Activated CD4-positive, alpha-beta T cell treated with anti-CD3 and anti-CD28 coated beads for 36 hours (primary cell): Measurements from ENCODE around the gene ZDHHC11. TPM values are rescaled to one million over a fixed set of nuclear protein-coding genes. Genes with fewer than 3 reads are reported as not detected.
"Not testable (repeated sequence)": the region's sequence is repeated elsewhere in the genome, so short reads cannot be mapped to it uniquely, and the experiment has no call there.

Experiments
- ATAC-seq: fragments of 200-7000 bp; cut with Tn5 transposase; one replicate; pipeline ENCODE4 v1.10.0; 2021; ENCODE audit warnings: mild to moderate bottlenecking, moderate library complexity
- CTCF ChIA-PET: fragments of 350-600 bp; sonication (Branson Sonifier 250); formaldehyde crosslinking; loops from one replicate; lab custom pipeline; 2021; ENCODE audit warnings: antibody characterized with exemption; lab: Charles Lee
- POLR2A ChIA-PET: fragments of 350-600 bp; sonication (Branson Sonifier 250); formaldehyde crosslinking; loops from one replicate; lab custom pipeline; 2021; ENCODE audit warnings: antibody characterized with exemption, inconsistent platforms; lab: Charles Lee
- DNase-seq: peaks from one replicate; pipeline ENCODE4 v3.0.0-alpha.2; 2020
- H3K27ac Mint-ChIP-seq: one replicate; pipeline ENCODE4 v1.8.0; 2021; ENCODE audit warnings: mixed read lengths
- H3K27me3 Mint-ChIP-seq: one replicate; pipeline ENCODE4 v1.8.0; 2021; ENCODE audit warnings: mixed read lengths
- H3K36me3 Mint-ChIP-seq: one replicate; pipeline ENCODE4 v1.8.0; 2021; ENCODE audit warnings: low read depth, mixed read lengths
- H3K4me1 Mint-ChIP-seq: one replicate; pipeline ENCODE4 v1.8.0; 2021; ENCODE audit warnings: mixed read lengths
- H3K4me3 Mint-ChIP-seq: one replicate; pipeline ENCODE4 v1.8.0; 2021; ENCODE audit warnings: mild to moderate bottlenecking, moderate library complexity, mixed read lengths
- H3K9me3 Mint-ChIP-seq: one replicate; pipeline ENCODE4 v1.8.0; 2021; ENCODE audit warnings: low read depth, mixed read lengths
- intact Hi-C, 2 experiments: fragments of 100-400 bp; cut with DNase I in 1 of 2; cut with micrococcal nuclease in 1 of 2; formaldehyde crosslinking; loops; one replicate each; pipeline versions ENCODE4 v1.14.2 to v1.15.1; 2022 to 2024; cut with DNase I, micrococcal nuclease
- total RNA-seq, 2 experiments: library from RNA; stranded (reverse); gene quantifications; one replicate each; pipeline ENCODE4 v1.2.3, GENCODE V29; 2021

The ZDHHC11 gene
- total RNA-seq, 2 experiments from 2014 or later: 6.4 to 8.5 TPM

GRCh38 chr5:769485-770145 is 81.2 kb downstream of the ZDHHC11 start:
- H3K27ac Mint-ChIP-seq, H3K36me3 Mint-ChIP-seq, H3K9me3 Mint-ChIP-seq, H3K27me3 Mint-ChIP-seq, POLR2A ChIA-PET, intact Hi-C loops, CTCF ChIA-PET, H3K4me3 Mint-ChIP-seq, DNase-seq, ATAC-seq, H3K4me1 Mint-ChIP-seq: not testable (repeated sequence)

GRCh38 chr5:766666-767431 is 83.9 kb downstream of the ZDHHC11 start:
- H3K27ac Mint-ChIP-seq: no peak overlapping the region
- no peaks in the 10 kb centered on the region for H3K36me3 Mint-ChIP-seq
- ChIA-PET CTCF (no interaction called here), POLR2A (no interaction called here)
- no peak for ATAC-seq
- intact Hi-C loops: no loop called here
- H3K27me3 Mint-ChIP-seq: no peaks in the 10 kb centered on the region
- H3K4me1 Mint-ChIP-seq: no peaks in the 10 kb centered on the region
- H3K4me3 Mint-ChIP-seq: no peak overlapping the region
- DNase-seq: no peak
- no peaks in the 10 kb centered on the region for H3K9me3 Mint-ChIP-seq

- no peaks in the 10 kb centered on the region for H3K27me3 Mint-ChIP-seq
- ChIA-PET CTCF (no interaction called here), POLR2A (no interaction called here)
- intact Hi-C loops: no loop called here
- DNase-seq (no peak), ATAC-seq (no peak)
- no peaks in the 10 kb centered on the region for H3K9me3 Mint-ChIP-seq
- H3K27ac Mint-ChIP-seq: no peak overlapping the region
- no peak overlapping the region for H3K4me3 Mint-ChIP-seq
- no peaks in the 10 kb centered on the region for H3K36me3 Mint-ChIP-seq
- no peaks in the 10 kb centered on the region for H3K4me1 Mint-ChIP-seq
These were observed 84.7 kb downstream of the ZDHHC11 start for GRCh38 chr5:765948-766631.

DNA sequence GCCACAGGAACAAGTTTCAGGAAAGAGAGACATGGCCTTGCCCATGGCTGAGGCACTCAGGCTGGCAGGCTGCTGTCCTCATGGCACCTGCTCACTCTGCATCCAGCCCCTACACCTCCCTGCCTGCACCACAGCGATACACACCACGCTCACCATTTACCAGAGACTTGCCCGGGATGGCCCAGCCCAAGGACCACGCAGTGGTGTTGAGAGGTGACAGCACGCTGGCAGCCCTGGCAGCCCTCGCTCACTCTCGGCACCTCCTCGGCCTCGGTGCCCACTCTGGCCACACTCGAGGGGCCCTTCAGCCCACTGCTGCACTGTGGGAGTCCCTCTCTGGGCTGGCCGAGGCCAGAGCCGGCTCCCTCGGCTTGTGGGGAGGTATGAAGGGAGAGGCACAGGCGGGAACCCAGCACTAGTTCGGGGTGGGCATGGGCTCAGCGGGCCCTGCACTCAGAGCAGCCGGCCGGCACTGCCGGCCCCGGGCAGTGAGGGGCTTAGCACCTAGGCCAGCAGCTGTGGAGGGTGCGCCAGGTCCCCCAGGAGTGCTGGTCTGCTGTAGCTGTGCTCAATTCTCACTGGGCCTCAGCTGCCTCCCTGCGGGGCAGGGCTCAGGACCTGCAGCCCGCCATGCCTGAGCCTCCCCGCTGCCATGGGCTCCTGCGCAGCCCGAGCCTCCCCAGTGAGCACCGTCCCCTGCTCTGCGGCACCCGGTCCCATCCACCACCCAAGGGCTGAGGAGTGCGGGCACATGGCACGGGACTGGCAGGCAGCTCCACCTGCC is 86.6 kb downstream of the ZDHHC11 start:
- ATAC-seq: no peak
- no peaks in the 10 kb centered on the region for H3K36me3 Mint-ChIP-seq
- no peaks in the 10 kb centered on the region for H3K27me3 Mint-ChIP-seq
- H3K27ac Mint-ChIP-seq: no peak overlapping the region
- H3K4me1 Mint-ChIP-seq: peaks cover 2% of the 10 kb centered on the region
- ChIA-PET POLR2A (no interaction called here), CTCF (no interaction called here)
- no peak overlapping the region for H3K4me3 Mint-ChIP-seq
- no peaks in the 10 kb centered on the region for H3K9me3 Mint-ChIP-seq
- intact Hi-C loops: no loop called here
- DNase-seq: no peak

- no peaks in the 10 kb centered on the region for H3K27me3 Mint-ChIP-seq
- no peak overlapping the region for H3K27ac Mint-ChIP-seq
- ATAC-seq (no peak), DNase-seq (no peak)
- no peaks in the 10 kb centered on the region for H3K36me3 Mint-ChIP-seq
- CTCF ChIA-PET: no interaction called here
- H3K4me1 Mint-ChIP-seq: peaks cover 10% of the 10 kb centered on the region
- intact Hi-C loops: no loop called here
- H3K4me3 Mint-ChIP-seq: no peak overlapping the region
- no peaks in the 10 kb centered on the region for H3K9me3 Mint-ChIP-seq
- POLR2A ChIA-PET: no interaction called here
These were observed 87.4 kb downstream of the ZDHHC11 start for GRCh38 chr5:763397-763796.

- H3K36me3 Mint-ChIP-seq, H3K27me3 Mint-ChIP-seq, intact Hi-C loops, POLR2A ChIA-PET, H3K4me3 Mint-ChIP-seq, H3K9me3 Mint-ChIP-seq, CTCF ChIA-PET, ATAC-seq, DNase-seq, H3K27ac Mint-ChIP-seq: not testable (repeated sequence)
- H3K4me1 Mint-ChIP-seq: peaks cover 13% of the 10 kb centered on the region
These were observed 87.8 kb downstream of the ZDHHC11 start for GRCh38 chr5:762996-763395.

DNA sequence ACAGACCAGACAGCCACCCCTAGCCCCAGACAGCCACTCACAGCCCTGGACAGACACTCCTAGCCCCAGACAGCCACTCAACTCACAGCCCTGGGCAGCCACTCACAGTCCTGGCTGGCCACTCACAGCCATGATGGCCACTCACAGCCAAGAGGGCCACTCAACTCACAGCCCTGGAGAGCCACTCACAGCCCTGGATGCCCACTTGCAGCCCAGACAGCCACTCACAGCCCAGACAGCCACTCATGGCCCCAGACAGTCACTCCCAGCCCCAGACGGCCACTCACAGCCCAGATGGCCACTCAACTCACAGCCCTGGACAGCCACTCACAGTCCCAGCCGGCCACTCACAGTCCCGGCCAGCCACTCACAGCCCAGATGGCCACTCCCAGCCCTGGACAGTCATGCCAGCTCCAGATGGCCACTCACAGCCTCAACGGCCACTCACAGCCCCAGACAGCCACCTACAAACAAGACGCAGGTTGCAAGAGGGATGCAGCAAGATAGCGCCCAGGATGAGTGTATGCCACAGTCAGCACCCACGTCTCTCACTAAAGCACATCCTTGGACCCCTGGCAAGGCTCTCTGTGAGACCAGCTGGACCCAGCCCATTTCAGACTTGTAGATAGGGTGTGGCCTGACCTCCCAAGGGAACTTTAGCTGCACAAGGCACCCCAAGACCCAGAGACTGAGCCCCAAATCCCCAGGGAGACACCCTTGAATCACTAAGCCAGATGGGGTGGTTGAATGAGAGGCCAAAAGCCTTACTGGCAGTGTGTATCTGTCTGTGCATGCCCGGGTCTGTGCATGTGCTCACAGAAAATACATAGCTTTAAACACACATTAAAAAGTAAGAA is 88.7 kb downstream of the ZDHHC11 start:
- intact Hi-C loops: no loop called here
- Mint-ChIP-seq H3K27me3 (no peaks in the 10 kb centered on the region), H3K36me3 (no peaks in the 10 kb centered on the region), H3K27ac (no peak overlapping the region), H3K4me3 (no peak overlapping the region), H3K4me1 (peaks cover 19% of the 10 kb centered on the region), H3K9me3 (no peaks in the 10 kb centered on the region)
- DNase-seq: no peak
- no peak for ATAC-seq
- ChIA-PET POLR2A (no interaction called here), CTCF (no interaction called here)

- POLR2A ChIA-PET: no interaction called here
- H3K4me1 Mint-ChIP-seq: peaks cover 19% of the 10 kb centered on the region
These were observed 89.6 kb downstream of the ZDHHC11 start for GRCh38 chr5:761059-761771.

GRCh38 chr5:760363-761058 is 90.3 kb downstream of the ZDHHC11 start:
- ChIA-PET POLR2A (no interaction called here), CTCF (no interaction called here)
- no peak for DNase-seq
- peaks cover 19% of the 10 kb centered on the region for H3K4me1 Mint-ChIP-seq
- peaks cover 2% of the 10 kb centered on the region for H3K27me3 Mint-ChIP-seq
- intact Hi-C loops: no loop called here
- H3K9me3 Mint-ChIP-seq: no peaks in the 10 kb centered on the region
- no peak overlapping the region for H3K27ac Mint-ChIP-seq
- ATAC-seq: no peak
- no peaks in the 10 kb centered on the region for H3K36me3 Mint-ChIP-seq
- H3K4me3 Mint-ChIP-seq: no peak overlapping the region

More at GRCh38 chr5:761059-761771, 89.6 kb downstream of the ZDHHC11 start:
- intact Hi-C loops: no loop called here
- no peak overlapping the region for H3K27ac Mint-ChIP-seq
- DNase-seq (no peak), ATAC-seq (no peak)
- CTCF ChIA-PET: no interaction called here
- no peak overlapping the region for H3K4me3 Mint-ChIP-seq
- H3K36me3 Mint-ChIP-seq: no peaks in the 10 kb centered on the region
- no peaks in the 10 kb centered on the region for H3K9me3 Mint-ChIP-seq
- H3K27me3 Mint-ChIP-seq: peaks cover under 1% of the 10 kb centered on the region

DNA sequence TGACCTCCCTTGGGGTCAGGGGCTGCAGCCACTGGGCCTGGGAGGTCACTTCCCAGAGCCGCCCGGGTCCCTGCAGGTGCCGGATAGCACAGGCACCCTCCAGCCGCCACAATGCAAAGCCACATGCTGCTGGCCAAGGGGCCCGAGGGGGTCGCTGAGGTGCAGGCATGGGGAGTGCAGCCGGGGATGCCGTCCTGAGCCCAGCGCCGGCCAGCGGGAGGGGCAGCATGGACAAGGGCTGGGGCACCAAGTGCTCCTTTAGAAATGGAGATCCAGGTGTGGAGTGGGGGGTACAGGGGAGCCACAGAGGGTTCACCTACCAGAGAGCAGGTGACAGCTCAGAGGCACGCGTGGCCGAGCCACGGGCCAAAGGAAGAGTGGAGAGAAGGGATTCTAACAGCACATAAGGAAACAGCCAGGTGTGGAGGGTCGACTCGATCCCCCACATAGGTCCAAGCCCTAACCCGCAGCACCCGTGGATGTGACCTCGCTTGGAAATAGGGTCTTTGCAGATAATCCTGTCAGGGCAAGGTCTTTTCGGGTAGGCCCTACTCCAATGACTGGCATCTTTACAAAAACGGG is 90.9 kb downstream of the ZDHHC11 start:
- CTCF ChIA-PET: no interaction called here
- ATAC-seq: no peak
- DNase-seq: no peak
- Mint-ChIP-seq H3K9me3 (no peaks in the 10 kb centered on the region), H3K36me3 (no peaks in the 10 kb centered on the region), H3K4me3 (no peak overlapping the region), H3K27me3 (peaks cover 2% of the 10 kb centered on the region), H3K27ac (no peak overlapping the region), H3K4me1 (peaks cover 19% of the 10 kb centered on the region)
- POLR2A ChIA-PET: no interaction called here
- intact Hi-C loops: loop anchor here (2.0 to 5.0 kb wide), 2 partner anchors 67 to 87 kb away; partner anchors contain the start of gene TPPP (in 1 of the 2)
